ENCODE measurements around the gene DUS2. TPM values are rescaled to one million over a fixed set of nuclear protein-coding genes. Genes with fewer than 3 reads are reported as not detected.
A peak's percentile ranks its signal among the peaks of the same experiment; 100 is the strongest.
"Not testable (repeated sequence)": the region's sequence is repeated elsewhere in the genome, so short reads cannot be mapped to it uniquely, and the experiment has no call there.

The DUS2 gene
- total RNA-seq, result 11.0 TPM

- no peak for FAIRE-seq
- peak; percentile 89 to 91 for DNase-seq (ENCODE audit: low spot score in 2 of 2)
These were observed at the start of gene DUS2, which contains the start of gene DDX28 for GRCh38 chr16:68022728-68023537. TSS of gene DUS2 (plus strand) at chr16:68023284. CDS start at chr16:68038024, 14,740 bp downstream. TSS of gene DDX28 (minus strand) at chr16:68023232. CDS start at chr16:68023202, 30 bp downstream.

GRCh38 chr16:67975321-67976105 is 47.6 kb upstream of the DUS2 start:
- no peak for DNase-seq (ENCODE audit: low spot score in 2 of 2)
- no peak for FAIRE-seq

- FAIRE-seq (no peak), DNase-seq (ENCODE audit: low spot score in 2 of 2) (no peak)
These were observed 46.9 kb upstream of the DUS2 start for GRCh38 chr16:67976205-67976604.

GRCh38 chr16:67977005-67977404 is 46.1 kb upstream of the DUS2 start:
- DNase-seq (ENCODE audit: low spot score in 2 of 2) (no peak), FAIRE-seq (no peak)

GRCh38 chr16:67977469-67978227 is 45.4 kb upstream of the DUS2 start:
- DNase-seq (ENCODE audit: low spot score in 2 of 2) (no peak), FAIRE-seq (no peak)

- no peak for FAIRE-seq
These were observed 43.0 kb upstream of the DUS2 start, which contains the start of gene DPEP3 for GRCh38 chr16:67979955-67980678. TSS of gene DPEP3 (minus strand) at chr16:67980499. CDS start at chr16:67980380, 119 bp downstream.

DNA sequence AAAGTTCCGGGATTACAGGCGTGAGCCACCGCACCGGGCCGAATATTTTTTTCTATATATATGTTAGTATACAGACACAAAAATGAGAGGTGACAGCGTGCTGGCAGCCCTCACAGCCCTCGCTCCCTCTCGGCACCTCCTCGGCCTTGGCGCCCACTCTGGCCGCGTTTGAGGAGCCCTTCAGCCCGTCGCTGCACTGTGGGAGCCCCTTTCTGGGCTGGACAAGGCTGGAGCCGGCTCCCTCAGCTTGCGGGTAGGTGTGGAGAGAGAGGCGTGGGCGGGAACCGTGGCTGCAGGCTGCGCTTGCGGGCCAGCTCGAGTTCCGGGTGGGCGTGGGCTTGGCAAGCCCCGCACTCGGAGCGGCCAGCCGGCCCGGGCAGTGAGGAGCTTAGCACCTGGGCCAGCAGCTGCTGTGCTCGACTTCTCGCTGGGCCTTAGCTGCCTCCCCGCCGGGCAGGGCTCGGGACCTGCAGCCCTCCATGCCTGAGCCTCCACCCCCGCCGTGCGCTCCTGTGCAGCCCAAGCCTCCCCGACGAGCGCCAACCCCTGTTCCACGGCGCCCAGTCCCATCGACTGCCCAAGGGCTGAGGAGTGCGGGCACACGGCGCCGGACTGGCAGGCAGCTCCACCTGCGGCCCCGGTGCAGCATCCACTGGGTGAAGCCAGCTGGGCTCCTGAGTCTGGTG is 40.9 kb upstream of the DUS2 start:
- FAIRE-seq (no peak), DNase-seq (ENCODE audit: low spot score in 2 of 2) (no peak)

More at GRCh38 chr16:67979955-67980678, 43.0 kb upstream of the DUS2 start, which contains the start of gene DPEP3:
- DNase-seq (ENCODE audit: low spot score in 2 of 2), result no peak

GRCh38 chr16:67986949-67987348 is 36.1 kb upstream of the DUS2 start:
- DNase-seq (ENCODE audit: low spot score in 2 of 2), result no peak
- FAIRE-seq, result no peak

- no peak for FAIRE-seq
- no peak for DNase-seq (ENCODE audit: low spot score in 2 of 2)
These were observed 35.5 kb upstream of the DUS2 start for GRCh38 chr16:67987460-67988160.

- DNase-seq (ENCODE audit: low spot score in 2 of 2), result no peak
- FAIRE-seq, result no peak
These were observed 34.4 kb upstream of the DUS2 start for GRCh38 chr16:67988675-67989074.

- DNase-seq (ENCODE audit: low spot score in 2 of 2), result no peak
- no peak for FAIRE-seq
These were observed 33.6 kb upstream of the DUS2 start for GRCh38 chr16:67989322-67990017.

GRCh38 chr16:67990018-67990386 is 33.1 kb upstream of the DUS2 start:
- FAIRE-seq (no peak), DNase-seq (ENCODE audit: low spot score in 2 of 2) (no peak)

GRCh38 chr16:67992661-67993206 is 30.4 kb upstream of the DUS2 start:
- no peak for DNase-seq (ENCODE audit: low spot score in 2 of 2)
- FAIRE-seq, result no peak

- DNase-seq (ENCODE audit: low spot score in 2 of 2) (peak; percentile 80 to 87), FAIRE-seq (no peak)
These were observed 29.7 kb upstream of the DUS2 start for GRCh38 chr16:67993207-67994039.

GRCh38 chr16:67994040-67994408 is 29.1 kb upstream of the DUS2 start:
- FAIRE-seq, result not testable (repeated sequence)

GRCh38 chr16:67995423-67995822 is 27.7 kb upstream of the DUS2 start:
- DNase-seq (ENCODE audit: low spot score in 2 of 2), result no peak
- no peak for FAIRE-seq

More at GRCh38 chr16:67994040-67994408, 29.1 kb upstream of the DUS2 start:
- DNase-seq (ENCODE audit: low spot score in 2 of 2), result not testable (repeated sequence)

GRCh38 chr16:67996666-67997065 is 26.4 kb upstream of the DUS2 start:
- no peak for FAIRE-seq
- no peak for DNase-seq (ENCODE audit: low spot score in 2 of 2)

All from frontal cortex (tissue), 4 donors.